GM19239 (cell line): ENCODE measurements around the gene MAP3K12.

Source experiments
- DNase-seq: peaks from one replicate; pipeline ENCODE4 v3.0.0; 2011; ENCODE audit warnings: low spot score; ENCODE audit not compliant: insufficient read length
- FAIRE-seq: peaks from 2 replicates; lab custom pipeline; 2011; peaks lifted over from hg19 to GRCh38; lab: Jason Lieb, UNC

Gene MAP3K12

GRCh38 chr12:53478865-53479264 lies 20.4 kb downstream of the MAP3K12 start:
- FAIRE-seq: no peak
- no peak for DNase-seq

GRCh38 chr12:53476769-53477209 lies 22.5 kb downstream of the MAP3K12 start:
- FAIRE-seq (no peak), DNase-seq (no peak)

- DNase-seq (no peak), FAIRE-seq (no peak)
Measured at GRCh38 chr12:53474819-53475218, 24.4 kb downstream of the MAP3K12 start.

- DNase-seq (no peak), FAIRE-seq (no peak)
Measured at GRCh38 chr12:53474077-53474476, 25.2 kb downstream of the MAP3K12 start.

GRCh38 chr12:53472056-53472582 lies 27.1 kb downstream of the MAP3K12 start:
- no peak for FAIRE-seq
- DNase-seq: no peak

GRCh38 chr12:53468282-53468681 lies 31.0 kb downstream of the MAP3K12 start:
- DNase-seq: no peak
- no peak for FAIRE-seq

GRCh38 chr12:53467880-53468279 lies 31.4 kb downstream of the MAP3K12 start:
- no peak for DNase-seq
- FAIRE-seq: no peak

GRCh38 chr12:53467082-53467481 lies 32.2 kb downstream of the MAP3K12 start:
- FAIRE-seq: no peak
- no peak for DNase-seq

GRCh38 chr12:53466640-53467039 lies 32.6 kb downstream of the MAP3K12 start:
- FAIRE-seq: no peak
- DNase-seq: no peak

- no peak for FAIRE-seq
- no peak for DNase-seq
Measured at GRCh38 chr12:53465679-53466078, 33.6 kb downstream of the MAP3K12 start.

GRCh38 chr12:53464685-53465418 lies 34.4 kb downstream of the MAP3K12 start:
- no peak for FAIRE-seq
- no peak for DNase-seq

GRCh38 chr12:53463802-53464560 lies 35.3 kb downstream of the MAP3K12 start:
- no peak for FAIRE-seq
- DNase-seq: no peak

GRCh38 chr12:53462935-53463334 lies 36.3 kb downstream of the MAP3K12 start:
- no peak for FAIRE-seq
- DNase-seq: no peak

- FAIRE-seq: no peak
- no peak for DNase-seq
Measured at GRCh38 chr12:53461591-53461990, 37.7 kb downstream of the MAP3K12 start.

- FAIRE-seq (no peak), DNase-seq (no peak)
Measured at GRCh38 chr12:53461059-53461458, 38.2 kb downstream of the MAP3K12 start.

GRCh38 chr12:53459097-53459496 lies 40.2 kb downstream of the MAP3K12 start:
- FAIRE-seq: no peak
- no peak for DNase-seq

- FAIRE-seq (no peak), DNase-seq (no peak)
Measured at GRCh38 chr12:53456654-53457366, 42.4 kb downstream of the MAP3K12 start.

GRCh38 chr12:53454707-53455106 lies 44.6 kb downstream of the MAP3K12 start:
- FAIRE-seq: no peak

GRCh38 chr12:53453953-53454640 lies 45.2 kb downstream of the MAP3K12 start:
- FAIRE-seq (no peak), DNase-seq (no peak)

More at GRCh38 chr12:53454707-53455106, 44.6 kb downstream of the MAP3K12 start:
- DNase-seq: no peak
